Transverse colon (tissue), 4 donors: ENCODE measurements around the gene PCED1B. TPM values are rescaled to one million over a fixed set of nuclear protein-coding genes. Genes with fewer than 3 reads are reported as not detected.

Experiments
- DNase-seq: peaks from one replicate; pipeline ENCODE4 v3.0.0-alpha.2; 2019
- H3K27ac ChIP-seq, 4 donors: fragments of 200-600 bp; sonication (generic); 2 replicates each; pipeline ENCODE4 v1.5.1; 2016 to 2018; ENCODE audit warnings: inconsistent platforms in 4 of 4
- H3K27me3 ChIP-seq: fragments of 200-600 bp; sonication (generic); 2 replicates; pipeline ENCODE4 v1.5.1; 2017; ENCODE audit warnings: inconsistent platforms
- H3K36me3 ChIP-seq, 4 donors: fragments of 200-600 bp; sonication (generic); 2 replicates each; pipeline ENCODE4 v1.5.1; 2017 to 2019; ENCODE audit warnings: inconsistent platforms in 4 of 4
- H3K4me1 ChIP-seq, 4 donors: fragments of 200-600 bp; sonication (generic); 2 replicates each; pipeline ENCODE4 v1.5.1; 2017 to 2020; ENCODE audit warnings: inconsistent platforms in 4 of 4
- H3K4me3 ChIP-seq, 4 donors: fragments of 200-600 bp; sonication (generic); 1 replicate in 1 of 4; 2 replicates in 3 of 4; pipeline versions ENCODE4 v1.5.1 to v1.6.1; 2017 to 2019; ENCODE audit warnings: inconsistent platforms in 4 of 4
- H3K9me3 ChIP-seq, 2 donors: fragments of 200-600 bp; sonication (generic); 2 replicates each; pipeline ENCODE4 v1.5.1; 2017 to 2019; ENCODE audit warnings: inconsistent platforms in 2 of 2
- EP300 ChIP-seq: sonication (generic); formaldehyde crosslinking; IDR thresholded peaks from one replicate; pipeline ENCODE4 v1.6.1; 2017; ENCODE audit warnings: antibody characterized with exemption, low read depth
- POLR2A ChIP-seq: fragments of 450-650 bp; IDR thresholded peaks from one replicate; pipeline ENCODE4 v1.6.1; 2016; ENCODE audit warnings: antibody characterized with exemption, mild to moderate bottlenecking, moderate library complexity
- POLR2AphosphoS5 ChIP-seq, 3 donors: sonication (generic); formaldehyde crosslinking; IDR thresholded peaks; one replicate each; pipeline ENCODE4 v1.6.1; 2016; ENCODE audit warnings: antibody characterized with exemption in 3 of 3
- WGBS, 2 donors: methylation state at CpG; one replicate each; pipeline ENCODE4 v1.1.5; 2018; ENCODE audit warnings: low coverage in 1 of 2; 5-methylcytosine and 5-hydroxymethylcytosine counted together
- in situ Hi-C, 4 donors: fragments of 200-750 bp; cut with MboI; loops; one replicate each; pipeline versions ENCODE4 v1.15.0 to v1.15.1; 2017; ENCODE audit warnings: low sequenced_read_pairs in 3 of 4, low pct_ligation_motif_present in 1 of 4, low pct_unique_long_range_greater_than_20kb in 1 of 4
- intact Hi-C: fragments of 100-400 bp; cut with DNase I; formaldehyde crosslinking; loops from one replicate; pipeline ENCODE4 v1.15.1; 2023; ENCODE audit warnings: low total_unique reads
- total RNA-seq, 4 donors: library from RNA; depleted of rRNA; stranded (reverse); fragments of >200 nt; gene quantifications; one replicate each; pipeline ENCODE4 v1.1.0, GENCODE V29; 2016
- TF ChIP-seq, protein P1 (sequence below), 5 experiments: fragments of 200-600 bp in 3 of 5; fragments of 450-650 bp in 2 of 5; sonication (generic) in 3 of 5; IDR thresholded peaks; 1 replicate in 2 of 5; 2 replicates in 3 of 5; pipeline ENCODE4 v1.5.1; 2016 to 2017; ENCODE audit warnings: antibody characterized with exemption in 5 of 5, inconsistent platforms in 3 of 5, mild to moderate bottlenecking in 2 of 5, moderate library complexity in 1 of 5

The PCED1B gene, protein sequence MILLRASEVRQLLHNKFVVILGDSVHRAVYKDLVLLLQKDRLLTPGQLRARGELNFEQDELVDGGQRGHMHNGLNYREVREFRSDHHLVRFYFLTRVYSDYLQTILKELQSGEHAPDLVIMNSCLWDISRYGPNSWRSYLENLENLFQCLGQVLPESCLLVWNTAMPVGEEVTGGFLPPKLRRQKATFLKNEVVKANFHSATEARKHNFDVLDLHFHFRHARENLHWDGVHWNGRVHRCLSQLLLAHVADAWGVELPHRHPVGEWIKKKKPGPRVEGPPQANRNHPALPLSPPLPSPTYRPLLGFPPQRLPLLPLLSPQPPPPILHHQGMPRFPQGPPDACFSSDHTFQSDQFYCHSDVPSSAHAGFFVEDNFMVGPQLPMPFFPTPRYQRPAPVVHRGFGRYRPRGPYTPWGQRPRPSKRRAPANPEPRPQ
- 10 to 100 TPM in 1 of 4 donors, 1 to 10 TPM in 2, not detected in 1; 2.7 to 52.0 (median 3.0) TPM for total RNA-seq

DNA sequence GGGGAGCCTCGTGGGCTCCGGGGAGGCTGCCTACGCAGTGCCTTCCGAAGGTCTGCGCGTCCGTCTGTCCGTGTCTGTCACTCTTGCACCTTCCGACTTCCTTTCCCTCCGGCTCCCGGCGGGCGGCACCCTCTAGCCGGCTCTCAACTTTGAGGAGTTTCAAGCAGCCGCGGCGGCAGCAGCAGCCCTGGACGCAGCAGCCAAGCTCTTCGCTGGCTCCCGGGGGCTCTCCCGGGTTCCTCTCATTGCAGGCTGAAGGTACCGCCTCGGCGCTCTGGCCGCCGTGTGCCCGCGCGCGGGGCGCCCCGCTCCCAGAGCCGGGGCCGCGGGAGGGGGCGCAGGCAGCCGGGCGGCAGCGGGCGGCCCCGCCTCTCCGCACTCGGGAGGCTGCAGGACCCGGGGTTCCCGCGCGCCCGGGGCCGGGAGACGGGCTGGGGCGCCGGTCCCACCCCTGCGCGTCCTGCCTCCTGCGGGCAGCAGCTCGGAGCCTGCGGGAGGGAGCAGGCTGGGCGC lies at the start of gene PCED1B, which contains the start of gene AMIGO2:
PCED1B (plus strand) TSS at position 154 of the 513 bp plus-strand sequence. CDS start 155,443 bp downstream, outside the sequence.
AMIGO2 (minus strand) TSS at position 492 of the 513 bp plus-strand sequence. CDS start 957 bp downstream, outside the sequence.
- TF ChIP-seq POLR2AphosphoS5 (IDR thresholded peaks at IDR 0.05) (peak in 2 of 3 donors; percentile 7 to 22), EP300 (no peak)
- TF ChIP-seq, protein P1, sequence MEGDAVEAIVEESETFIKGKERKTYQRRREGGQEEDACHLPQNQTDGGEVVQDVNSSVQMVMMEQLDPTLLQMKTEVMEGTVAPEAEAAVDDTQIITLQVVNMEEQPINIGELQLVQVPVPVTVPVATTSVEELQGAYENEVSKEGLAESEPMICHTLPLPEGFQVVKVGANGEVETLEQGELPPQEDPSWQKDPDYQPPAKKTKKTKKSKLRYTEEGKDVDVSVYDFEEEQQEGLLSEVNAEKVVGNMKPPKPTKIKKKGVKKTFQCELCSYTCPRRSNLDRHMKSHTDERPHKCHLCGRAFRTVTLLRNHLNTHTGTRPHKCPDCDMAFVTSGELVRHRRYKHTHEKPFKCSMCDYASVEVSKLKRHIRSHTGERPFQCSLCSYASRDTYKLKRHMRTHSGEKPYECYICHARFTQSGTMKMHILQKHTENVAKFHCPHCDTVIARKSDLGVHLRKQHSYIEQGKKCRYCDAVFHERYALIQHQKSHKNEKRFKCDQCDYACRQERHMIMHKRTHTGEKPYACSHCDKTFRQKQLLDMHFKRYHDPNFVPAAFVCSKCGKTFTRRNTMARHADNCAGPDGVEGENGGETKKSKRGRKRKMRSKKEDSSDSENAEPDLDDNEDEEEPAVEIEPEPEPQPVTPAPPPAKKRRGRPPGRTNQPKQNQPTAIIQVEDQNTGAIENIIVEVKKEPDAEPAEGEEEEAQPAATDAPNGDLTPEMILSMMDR (IDR thresholded peaks at IDR 0.05) = peak in 3 of 5 experiments; percentile 8 to 18 (median 12)
- intact Hi-C loops = no loop called here
- Histone ChIP-seq H3K27ac (peak within 1 kb of the TSS; percentile 88 to 93 (median 88)), H3K27me3 (peaks cover 12% of the 10 kb centered on the region), H3K4me3 (peak within 1 kb of the TSS; percentile 62 to 82 (median 74)), H3K9me3 (no peaks in the 10 kb centered on the region), H3K4me1 (peaks cover 0 to 48% (median 5%) of the 10 kb centered on the region in 4 donors), H3K36me3 (no peaks in the 10 kb centered on the region)
- in situ Hi-C loops = no loop called here
- DNase-seq = peak; percentile 77
- 0% methylated on average over 46 of the region's 58 CpGs; no CpG with 5 or more reads in 1 of the 2 donors for WGBS, 2 donors

DNA sequence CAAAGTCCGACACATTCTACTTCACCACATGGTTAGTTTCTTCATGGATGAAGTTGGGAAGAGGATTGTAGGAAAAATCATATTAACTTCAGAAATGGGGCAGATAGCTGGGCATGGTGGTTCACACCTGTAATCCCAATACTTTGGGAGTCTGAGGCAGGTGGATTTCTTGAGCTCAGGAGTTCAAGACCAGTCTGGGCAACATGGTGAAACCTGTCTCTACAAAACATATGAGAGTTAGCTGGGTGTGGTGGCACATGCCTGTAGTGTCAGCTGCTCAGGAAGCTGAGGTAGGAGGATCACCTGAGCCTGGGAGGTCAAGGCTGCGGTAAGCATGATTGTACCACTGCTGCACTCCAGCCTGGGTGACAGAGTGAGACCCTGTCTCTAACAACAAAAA lies 49.5 kb upstream of the PCED1B start:
- H3K27ac ChIP-seq = no peak overlapping the region
- H3K4me1 ChIP-seq = peaks cover 0 to 15% (median 9%) of the 10 kb centered on the region in 4 donors
- DNase-seq = no peak
- in situ Hi-C loops = loop anchor here in 3 of 4 donors (10.0 to 25.0 kb wide), 6 partner anchors 275 to 685 kb away; no protein-coding TSS in a partner anchor
- no peaks in the 10 kb centered on the region for H3K9me3 ChIP-seq
- H3K4me3 ChIP-seq = no peak overlapping the region
- H3K27me3 ChIP-seq = no peaks in the 10 kb centered on the region
- intact Hi-C loops = loop anchor here (10.0 kb wide), 1 partner anchor 655 kb away; no protein-coding TSS in a partner anchor
- TF ChIP-seq EP300 (no peak), POLR2AphosphoS5 (IDR thresholded peaks at IDR 0.05) (no peak), POLR2A (no peak)
- TF ChIP-seq, protein P1 (IDR thresholded peaks at IDR 0.05) = no peak
- no peaks in the 10 kb centered on the region for H3K36me3 ChIP-seq
- 97 to 100% methylated on average over 1 to 2 of the region's 2 CpGs for WGBS, 2 donors

DNA sequence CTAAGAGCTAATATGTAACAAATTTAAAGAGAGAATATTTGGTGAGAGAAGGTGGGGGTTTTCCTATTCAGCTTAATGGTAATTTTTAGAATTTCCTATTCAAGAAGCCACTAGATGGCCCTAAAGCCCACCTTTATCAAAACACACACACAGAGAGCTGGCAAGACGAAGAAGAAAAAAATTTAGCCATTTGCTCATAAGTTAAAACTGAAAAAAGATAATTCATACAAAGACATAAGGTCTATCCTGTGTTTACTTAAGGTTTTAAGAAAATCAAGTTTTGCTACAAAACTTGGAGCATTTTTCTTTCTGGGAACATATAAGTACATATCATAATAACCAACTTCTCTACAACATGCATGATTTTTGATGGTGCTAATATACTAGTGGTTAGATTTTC lies 46.8 kb upstream of the PCED1B start:
- no peak for DNase-seq
- in situ Hi-C loops = loop anchor here in 3 of 4 donors (10.0 to 25.0 kb wide), 5 partner anchors 272 to 652 kb away; no protein-coding TSS in a partner anchor
- Histone ChIP-seq H3K4me1 (peaks cover 0 to 20% (median 9%) of the 10 kb centered on the region in 4 donors), H3K36me3 (no peaks in the 10 kb centered on the region), H3K27me3 (no peaks in the 10 kb centered on the region), H3K4me3 (no peak overlapping the region), H3K27ac (peak overlapping the region in 1 of 4 donors; percentile 1), H3K9me3 (no peaks in the 10 kb centered on the region)
- 3 to 9% methylated on average over 1 of the region's 1 CpG for WGBS, 2 donors
- TF ChIP-seq POLR2AphosphoS5 (IDR thresholded peaks at IDR 0.05) = no peak
- TF ChIP-seq, protein P1 (IDR thresholded peaks at IDR 0.05) = peak; percentile 41 to 62 (median 51)
- intact Hi-C loops = loop anchor here (10.0 kb wide), 1 partner anchor 652 kb away; no protein-coding TSS in a partner anchor

DNA sequence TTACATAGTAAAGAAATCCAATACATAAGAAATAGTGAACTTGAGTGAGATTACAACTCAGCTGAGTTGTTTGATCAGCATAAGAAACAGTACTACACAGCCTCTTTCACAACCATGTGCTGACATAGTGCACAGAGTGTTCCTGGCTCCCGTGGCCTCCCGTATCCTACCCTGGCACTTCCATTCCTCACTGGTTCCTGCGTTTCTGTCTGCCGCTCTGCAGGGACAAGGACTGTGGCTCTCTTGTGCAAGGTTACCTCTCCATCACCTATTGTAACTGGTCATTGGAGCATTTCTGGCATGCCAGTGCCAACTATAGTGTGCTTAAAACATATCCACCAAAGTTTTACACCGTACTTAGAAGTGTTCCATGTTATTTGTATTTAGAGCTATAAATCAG lies 46.3 kb upstream of the PCED1B start:
- Histone ChIP-seq H3K9me3 (no peaks in the 10 kb centered on the region), H3K27me3 (no peaks in the 10 kb centered on the region), H3K4me3 (no peak overlapping the region), H3K27ac (peak overlapping the region in 1 of 4 donors; percentile 1), H3K4me1 (peaks cover 0 to 25% (median 9%) of the 10 kb centered on the region in 4 donors), H3K36me3 (no peaks in the 10 kb centered on the region)
- DNase-seq = peak; percentile 20
- WGBS, 2 donors = 60 to 83% methylated on average over 1 to 5 of the region's 5 CpGs
- in situ Hi-C loops (loop anchor here in 3 of 4 donors (10.0 to 25.0 kb wide), 5 partner anchors 272 to 652 kb away; no protein-coding TSS in a partner anchor), intact Hi-C loops (loop anchor here (10.0 kb wide), 1 partner anchor 652 kb away; no protein-coding TSS in a partner anchor)
- TF ChIP-seq POLR2AphosphoS5 (IDR thresholded peaks at IDR 0.05) = no peak
- TF ChIP-seq, protein P1 (IDR thresholded peaks at IDR 0.05) = no peak
- no peak for TF ChIP-seq POLR2A
- TF ChIP-seq EP300 = no peak
